CD8-positive, alpha-beta memory T cell (primary cell): ENCODE results near the gene TGFB1I1. TPM values are rescaled to one million over a fixed set of nuclear protein-coding genes. Genes with fewer than 3 reads are reported as not detected.
A peak's percentile ranks its signal among the peaks of the same experiment; 100 is the strongest.
"Not testable (repeated sequence)": the region's sequence is repeated elsewhere in the genome, so short reads cannot be mapped to it uniquely, and the experiment has no call there.

Experiments
- CTCF ChIA-PET: fragments of 350-600 bp; sonication (Branson Sonifier 250); formaldehyde crosslinking; loops from one replicate; lab custom pipeline; 2021; ENCODE audit warnings: antibody characterized with exemption; lab: Charles Lee
- POLR2A ChIA-PET: fragments of 350-600 bp; sonication (Branson Sonifier 250); formaldehyde crosslinking; loops from one replicate; lab custom pipeline; 2021; ENCODE audit warnings: antibody characterized with exemption; lab: Charles Lee
- DNase-seq, 5 donors: peaks; one replicate each; pipeline versions ENCODE4 v3.0.0 to v3.0.0-alpha.2; 2020 to 2022; ENCODE audit warnings: mixed read lengths in 1 of 5
- H3K27ac ChIP-seq: one replicate; pipeline ENCODE4 v1.7.0; 2013; ENCODE audit warnings: low read depth, mild to moderate bottlenecking, low read length, moderate library complexity
- H3K27me3 ChIP-seq: 2 replicates; pipeline ENCODE4 v1.7.0; 2013; ENCODE audit warnings: low read length, mild to moderate bottlenecking; ENCODE audit not compliant: insufficient read depth, poor library complexity, severe bottlenecking
- H3K36me3 ChIP-seq: 2 replicates; pipeline ENCODE4 v1.7.0; 2013; ENCODE audit warnings: mild to moderate bottlenecking, low read length, moderate library complexity; ENCODE audit not compliant: insufficient read depth
- H3K4me1 ChIP-seq: 2 replicates; pipeline ENCODE4 v1.7.0; 2013; ENCODE audit warnings: mild to moderate bottlenecking, low read length, moderate library complexity; ENCODE audit not compliant: insufficient read depth
- H3K4me3 ChIP-seq: 2 replicates; pipeline ENCODE4 v1.7.0; 2013; ENCODE audit warnings: mild to moderate bottlenecking, low read length
- H3K9me3 ChIP-seq: 2 replicates; pipeline ENCODE4 v1.7.0; 2013; ENCODE audit warnings: mild to moderate bottlenecking, low read length
- H3K27ac Mint-ChIP-seq, 8 donors: one replicate each; pipeline ENCODE4 v1.8.0; 2020 to 2021; ENCODE audit warnings: mixed read lengths in 8 of 8, mild to moderate bottlenecking in 6 of 8, inconsistent platforms in 3 of 8, moderate library complexity in 3 of 8
- H3K27me3 Mint-ChIP-seq, 2 donors: one replicate each; pipeline ENCODE4 v1.8.0; 2020 to 2021; ENCODE audit warnings: mixed read lengths in 2 of 2, mild to moderate bottlenecking in 1 of 2, moderate library complexity in 1 of 2
- H3K36me3 Mint-ChIP-seq, 3 donors: one replicate each; pipeline ENCODE4 v1.8.0; 2020 to 2021; ENCODE audit warnings: mixed read lengths in 3 of 3, inconsistent platforms in 1 of 3, mild to moderate bottlenecking in 1 of 3
- H3K4me1 Mint-ChIP-seq, 3 donors: one replicate each; pipeline ENCODE4 v1.8.0; 2020 to 2021; ENCODE audit warnings: mixed read lengths in 3 of 3, inconsistent platforms in 1 of 3, mild to moderate bottlenecking in 1 of 3
- H3K4me3 Mint-ChIP-seq, 7 donors: one replicate each; pipeline ENCODE4 v1.8.0; 2020 to 2021; ENCODE audit warnings: mixed read lengths in 7 of 7, mild to moderate bottlenecking in 6 of 7, moderate library complexity in 4 of 7, inconsistent platforms in 2 of 7
- H3K9me3 Mint-ChIP-seq, 5 donors: one replicate each; pipeline ENCODE4 v1.8.0; 2020 to 2022; ENCODE audit warnings: mixed read lengths in 5 of 5, mild to moderate bottlenecking in 3 of 5, moderate library complexity in 2 of 5, inconsistent platforms in 1 of 5
- polyA plus RNA-seq: library from polyadenylated mRNA; unstranded; fragments of 300-500 nt; fragmentation: Illumina TruSeq; gene quantifications from one replicate; pipeline ENCODE4 v1.2.3, GENCODE V29; 2021
- total RNA-seq, 2 experiments: library from RNA; stranded (reverse); gene quantifications; one replicate each; pipeline ENCODE4 v1.2.3, GENCODE V29; 2021

Gene TGFB1I1
- total and polyA plus RNA-seq, 3 experiments from 2014 or later, result 0.59 to 1.1 TPM; not detected in 1

DNA sequence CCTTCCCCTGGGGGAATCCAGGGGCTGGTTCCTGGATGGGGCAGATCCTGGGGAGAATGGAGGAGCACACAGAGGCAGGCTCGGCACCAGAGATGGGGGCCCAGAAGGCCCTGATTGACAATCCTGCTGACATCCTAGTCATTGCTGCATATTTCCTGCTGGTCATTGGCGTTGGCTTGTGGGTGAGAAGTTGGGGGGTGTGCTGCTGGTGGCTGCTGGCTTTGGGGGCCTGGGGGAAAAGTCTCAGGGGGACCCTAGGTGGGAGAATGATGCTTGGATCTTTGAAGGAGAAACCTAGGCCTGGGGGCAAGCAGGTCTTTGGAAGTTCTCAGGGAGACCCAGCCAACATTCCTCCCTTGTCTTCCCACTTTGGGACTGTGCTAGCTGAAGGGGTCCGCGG lies 11.1 kb downstream of the TGFB1I1 start, which contains the start of gene SLC5A2:
SLC5A2 (plus strand) TSS at position 43 of the 400 bp plus-strand sequence; CDS start at position 57, 14 bp downstream.
- CTCF ChIA-PET, result no interaction called here

DNA sequence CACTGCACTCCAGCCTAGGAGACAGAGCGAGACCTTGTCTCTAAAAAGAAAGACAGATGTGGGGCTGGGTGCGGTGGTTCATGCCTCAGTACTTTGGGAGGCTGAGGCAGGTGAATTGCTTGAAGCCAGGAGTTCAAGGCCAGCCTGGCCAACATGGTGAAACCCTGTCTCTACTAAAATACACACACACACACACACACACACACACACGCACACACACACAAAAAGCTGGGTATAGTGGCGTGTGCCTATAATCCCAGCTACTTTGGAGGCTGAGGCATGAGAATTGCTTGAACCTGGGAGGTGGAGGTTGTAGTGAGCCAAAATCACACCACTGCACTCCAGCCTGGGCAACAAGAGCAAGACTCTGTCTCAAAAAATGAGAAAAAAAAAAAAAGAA lies 12.1 kb downstream of the TGFB1I1 start:
- H3K27me3 ChIP-seq, H3K9me3 ChIP-seq, POLR2A ChIA-PET: not testable (repeated sequence)

More for the DNA sequence above, 11.1 kb downstream of the TGFB1I1 start, which contains the start of gene SLC5A2:
- Histone ChIP-seq H3K27me3 (no peaks in the 10 kb centered on the region), H3K27ac (no peak within 1 kb of the TSS), H3K9me3 (no peaks in the 10 kb centered on the region), H3K36me3 (no peaks in the 10 kb centered on the region), H3K4me1 (peaks cover 14% of the 10 kb centered on the region), H3K4me3 (no peak within 1 kb of the TSS)
- POLR2A ChIA-PET, result no interaction called here
- Mint-ChIP-seq H3K27ac (peak within 1 kb of the TSS in 1 of 8 donors; percentile 12), H3K4me1 (peaks cover 0 to 18% (median 14%) of the 10 kb centered on the region in 3 donors), H3K27me3 (peaks cover 0 to 4% of the 10 kb centered on the region in 2 donors), H3K4me3 (peak within 1 kb of the TSS in 2 of 7 donors; percentile 34 to 66), H3K9me3 (no peaks in the 10 kb centered on the region), H3K36me3 (peaks cover 0 to 2% (median 2%) of the 10 kb centered on the region in 3 donors)
- DNase-seq, result no peak

DNA sequence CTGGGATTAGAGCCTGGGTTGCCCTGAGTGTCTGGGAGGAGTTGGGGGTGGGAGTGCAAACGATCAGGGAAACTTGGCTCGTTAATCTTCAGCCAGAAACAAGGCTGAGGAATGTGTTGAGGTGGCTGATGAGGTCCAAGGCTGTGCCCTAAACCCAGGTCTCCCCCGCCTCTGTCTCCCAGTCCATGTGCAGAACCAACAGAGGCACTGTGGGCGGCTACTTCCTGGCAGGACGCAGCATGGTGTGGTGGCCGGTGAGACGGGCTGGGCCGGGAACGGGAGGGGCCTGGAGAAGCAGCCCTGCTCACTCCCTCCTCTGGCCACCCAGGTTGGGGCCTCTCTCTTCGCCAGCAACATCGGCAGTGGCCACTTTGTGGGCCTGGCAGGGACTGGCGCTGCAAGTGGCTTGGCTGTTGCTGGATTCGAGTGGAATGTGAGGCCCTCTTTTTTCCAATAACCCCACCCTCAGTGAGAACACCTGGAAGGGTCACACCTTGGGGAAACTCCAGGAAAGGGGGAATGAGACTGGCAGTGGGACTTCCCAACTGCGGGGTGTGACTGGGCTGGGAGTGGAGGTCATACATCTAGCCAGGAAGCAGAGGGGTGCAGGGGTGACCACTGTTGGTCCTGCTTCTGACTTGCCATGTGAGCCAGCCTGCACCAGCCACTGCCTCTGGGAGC lies 12.7 kb downstream of the TGFB1I1 start:
- H3K4me3 Mint-ChIP-seq, result peak overlapping the region in 2 of 7 donors; percentile 37 to 50
- H3K4me3 ChIP-seq, result no peak overlapping the region
- H3K4me1 ChIP-seq, result peaks cover 14% of the 10 kb centered on the region
- no peaks in the 10 kb centered on the region for H3K27me3 ChIP-seq
- peaks cover 0 to 2% of the 10 kb centered on the region in 2 donors for H3K27me3 Mint-ChIP-seq
- no peak for DNase-seq
- peaks cover 0 to 2% (median 2%) of the 10 kb centered on the region in 3 donors for H3K36me3 Mint-ChIP-seq
- peaks cover 2 to 17% (median 13%) of the 10 kb centered on the region in 3 donors for H3K4me1 Mint-ChIP-seq
- no peaks in the 10 kb centered on the region for H3K9me3 Mint-ChIP-seq
- no peaks in the 10 kb centered on the region for H3K9me3 ChIP-seq
- H3K27ac ChIP-seq, result no peak overlapping the region
- POLR2A ChIA-PET, result no interaction called here
- CTCF ChIA-PET, result interaction anchor here (0.9 kb wide), 1 partner anchor 24 kb away, joined by 6 read pairs; no protein-coding TSS in a partner anchor
- H3K27ac Mint-ChIP-seq, result no peak overlapping the region
- no peaks in the 10 kb centered on the region for H3K36me3 ChIP-seq

More for the DNA sequence above, 12.1 kb downstream of the TGFB1I1 start:
- peaks cover 0 to 17% (median 13%) of the 10 kb centered on the region in 3 donors for H3K4me1 Mint-ChIP-seq
- H3K4me3 ChIP-seq, H3K4me3 Mint-ChIP-seq, H3K9me3 Mint-ChIP-seq, DNase-seq, H3K27ac Mint-ChIP-seq, CTCF ChIA-PET, H3K36me3 ChIP-seq, H3K36me3 Mint-ChIP-seq, H3K27me3 Mint-ChIP-seq, H3K27ac ChIP-seq: not testable (repeated sequence)
- peaks cover 14% of the 10 kb centered on the region for H3K4me1 ChIP-seq

DNA sequence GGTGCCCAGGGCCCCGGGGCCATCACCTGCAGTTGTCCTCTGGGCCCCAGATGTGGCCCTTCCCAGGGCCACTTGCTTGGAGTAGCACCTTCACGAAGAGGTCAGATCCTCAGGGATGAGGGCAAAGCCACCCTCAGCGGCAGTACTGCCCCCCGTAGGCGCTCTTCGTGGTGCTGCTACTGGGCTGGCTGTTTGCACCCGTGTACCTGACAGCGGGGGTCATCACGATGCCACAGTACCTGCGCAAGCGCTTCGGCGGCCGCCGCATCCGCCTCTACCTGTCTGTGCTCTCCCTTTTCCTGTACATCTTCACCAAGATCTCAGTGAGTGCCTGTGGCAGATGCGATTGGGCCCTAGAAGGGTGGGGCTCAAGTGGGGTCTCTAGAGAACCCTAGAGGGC lies 13.6 kb downstream of the TGFB1I1 start:
- Mint-ChIP-seq H3K36me3 (peaks cover 0 to 3% (median 2%) of the 10 kb centered on the region in 3 donors), H3K27ac (no peak overlapping the region), H3K4me3 (peak overlapping the region in 3 of 7 donors; percentile 53 to 84 (median 76)), H3K27me3 (peaks cover 0 to 2% of the 10 kb centered on the region in 2 donors), H3K4me1 (peaks cover 4 to 17% (median 13%) of the 10 kb centered on the region in 3 donors), H3K9me3 (no peaks in the 10 kb centered on the region)
- Histone ChIP-seq H3K4me3 (no peak overlapping the region), H3K27ac (no peak overlapping the region), H3K9me3 (no peaks in the 10 kb centered on the region), H3K36me3 (no peaks in the 10 kb centered on the region), H3K27me3 (no peaks in the 10 kb centered on the region), H3K4me1 (peaks cover 14% of the 10 kb centered on the region)
- no peak for DNase-seq
- CTCF ChIA-PET, result interaction anchor here (0.9 kb wide), 1 partner anchor 25 kb away, joined by 6 read pairs; no protein-coding TSS in a partner anchor
- POLR2A ChIA-PET, result no interaction called here

DNA sequence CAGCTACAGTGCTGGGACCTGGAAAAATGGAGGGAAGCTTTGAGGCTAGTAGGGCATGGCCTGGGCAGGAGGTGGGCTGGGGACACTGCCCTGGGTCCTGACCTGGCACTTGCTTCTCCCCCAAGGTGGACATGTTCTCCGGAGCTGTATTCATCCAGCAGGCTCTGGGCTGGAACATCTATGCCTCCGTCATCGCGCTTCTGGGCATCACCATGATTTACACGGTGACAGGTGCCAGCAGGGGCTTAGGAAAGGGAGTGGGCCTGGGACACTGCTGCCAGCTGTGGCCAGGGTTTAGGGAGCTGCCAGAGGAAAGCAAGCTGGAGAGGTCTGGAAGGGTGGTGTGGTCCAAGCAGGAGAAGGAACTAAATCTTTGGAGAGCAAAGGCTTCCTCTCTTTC lies 14.1 kb downstream of the TGFB1I1 start:
- POLR2A ChIA-PET, result no interaction called here
- peaks cover 14% of the 10 kb centered on the region for H3K4me1 ChIP-seq
- H3K9me3 ChIP-seq, result no peaks in the 10 kb centered on the region
- CTCF ChIA-PET, result interaction anchor here (2.9 kb wide), 1 partner anchor 26 kb away, joined by 10 read pairs; no protein-coding TSS in a partner anchor
- H3K36me3 Mint-ChIP-seq, result peaks cover 0 to 5% (median 4%) of the 10 kb centered on the region in 3 donors
- peak overlapping the region in 2 of 8 donors; percentile 48 to 85 for H3K27ac Mint-ChIP-seq
- H3K27ac ChIP-seq, result no peak overlapping the region
- no peak for DNase-seq
- no peaks in the 10 kb centered on the region for H3K36me3 ChIP-seq
- peak overlapping the region; percentile 43 to 93 (median 84) for H3K4me3 Mint-ChIP-seq
- no peak overlapping the region for H3K4me3 ChIP-seq
- H3K27me3 ChIP-seq, result no peaks in the 10 kb centered on the region
- H3K4me1 Mint-ChIP-seq, result peaks cover 4 to 17% (median 13%) of the 10 kb centered on the region in 3 donors
- peaks cover 0 to 2% of the 10 kb centered on the region in 2 donors for H3K27me3 Mint-ChIP-seq
- no peaks in the 10 kb centered on the region for H3K9me3 Mint-ChIP-seq

DNA sequence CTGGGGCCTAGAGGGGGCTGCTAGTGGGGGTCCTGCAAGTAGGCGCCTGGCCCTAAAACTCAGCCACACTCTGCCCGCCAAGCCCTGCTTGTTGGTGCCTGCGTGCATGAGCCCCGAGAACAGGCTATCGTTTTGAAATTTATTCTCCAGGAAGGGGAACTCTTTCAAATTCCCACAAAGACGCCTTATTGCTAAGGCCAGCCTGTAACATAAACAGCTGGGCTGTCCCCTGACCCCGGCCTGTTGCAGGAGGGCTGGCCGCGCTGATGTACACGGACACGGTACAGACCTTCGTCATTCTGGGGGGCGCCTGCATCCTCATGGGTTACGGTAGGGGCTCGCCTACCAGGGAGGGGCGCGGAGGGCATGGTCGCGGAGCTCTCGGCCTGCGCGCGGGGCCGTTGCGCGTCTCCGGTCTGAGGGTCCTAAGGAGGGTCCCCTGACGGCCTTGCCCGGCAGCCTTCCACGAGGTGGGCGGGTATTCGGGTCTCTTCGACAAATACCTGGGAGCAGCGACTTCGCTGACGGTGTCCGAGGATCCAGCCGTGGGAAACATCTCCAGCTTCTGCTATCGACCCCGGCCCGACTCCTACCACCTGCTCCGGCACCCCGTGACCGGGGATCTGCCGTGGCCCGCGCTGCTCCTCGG lies 15.2 kb downstream of the TGFB1I1 start:
- H3K27ac ChIP-seq, result peak overlapping the region; percentile 24
- H3K36me3 ChIP-seq, result no peaks in the 10 kb centered on the region
- Mint-ChIP-seq H3K36me3 (peaks cover 0 to 9% (median 4%) of the 10 kb centered on the region in 3 donors), H3K9me3 (no peaks in the 10 kb centered on the region), H3K4me1 (peaks cover 4 to 17% (median 13%) of the 10 kb centered on the region in 3 donors), H3K4me3 (peak overlapping the region; percentile 90 to 93 (median 91)), H3K27ac (peak overlapping the region in 7 of 8 donors; percentile 47 to 95 (median 84)), H3K27me3 (no peaks in the 10 kb centered on the region)
- ChIA-PET POLR2A (interaction anchor here (1.1 to 2.8 kb wide), 4 partner anchors 9 to 28 kb away, joined by 3 to 16 read pairs (median 8); partner anchors contain the start of genes ARMC5 and RUSF1), CTCF (interaction anchor here (0.8 to 2.9 kb wide), 3 partner anchors 9 to 27 kb away, joined by 3 to 10 read pairs (median 5); no protein-coding TSS in a partner anchor)
- no peaks in the 10 kb centered on the region for H3K9me3 ChIP-seq
- no peak for DNase-seq
- H3K27me3 ChIP-seq, result no peaks in the 10 kb centered on the region
- peak overlapping the region; percentile 87 for H3K4me3 ChIP-seq
- peaks cover 14% of the 10 kb centered on the region for H3K4me1 ChIP-seq

DNA sequence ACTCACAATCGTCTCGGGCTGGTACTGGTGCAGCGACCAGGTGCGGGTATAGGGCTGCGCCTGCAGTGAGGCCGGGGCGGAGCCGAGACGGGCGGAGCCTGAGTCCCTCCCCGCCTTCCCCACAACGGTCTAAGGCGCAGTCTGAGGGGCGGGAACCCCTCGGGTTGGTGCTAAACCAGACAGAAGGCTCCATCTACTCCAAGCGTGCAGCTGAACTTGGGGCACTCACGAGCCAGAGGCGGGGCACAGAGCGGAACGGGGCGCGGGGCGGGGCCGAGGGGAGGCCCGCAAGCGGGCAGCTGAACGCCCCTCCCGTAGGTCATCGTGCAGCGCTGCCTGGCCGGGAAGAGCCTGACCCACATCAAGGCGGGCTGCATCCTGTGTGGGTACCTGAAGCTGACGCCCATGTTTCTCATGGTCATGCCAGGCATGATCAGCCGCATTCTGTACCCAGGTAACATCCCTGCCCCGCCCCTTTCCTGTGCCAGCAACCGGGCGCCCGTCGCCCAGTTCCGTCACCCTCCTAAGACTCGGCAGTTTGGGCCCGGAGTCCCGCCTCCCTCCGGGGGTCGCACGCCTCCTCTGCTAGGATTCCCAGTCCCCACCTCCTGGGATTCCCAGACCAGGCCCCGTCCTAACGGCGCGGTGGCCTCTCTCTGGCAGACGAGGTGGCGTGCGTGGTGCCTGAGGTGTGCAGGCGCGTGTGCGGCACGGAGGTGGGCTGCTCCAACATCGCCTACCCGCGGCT lies 15.9 kb downstream of the TGFB1I1 start:
- H3K4me1 ChIP-seq, result peaks cover 14% of the 10 kb centered on the region
- H3K4me3 ChIP-seq, result peak overlapping the region; percentile 87
- DNase-seq, result peak; percentile 70 to 83 (median 78)
- no peaks in the 10 kb centered on the region for H3K27me3 ChIP-seq
- Mint-ChIP-seq H3K27me3 (no peaks in the 10 kb centered on the region), H3K27ac (peak overlapping the region; percentile 64 to 95 (median 84)), H3K9me3 (no peaks in the 10 kb centered on the region), H3K36me3 (peaks cover 0 to 16% (median 5%) of the 10 kb centered on the region in 3 donors), H3K4me3 (peak overlapping the region; percentile 90 to 93 (median 91)), H3K4me1 (peaks cover 4 to 17% (median 13%) of the 10 kb centered on the region in 3 donors)
- CTCF ChIA-PET, result interaction anchor here (0.8 to 2.9 kb wide), 3 partner anchors 9 to 27 kb away, joined by 3 to 10 read pairs (median 5); no protein-coding TSS in a partner anchor
- peak overlapping the region; percentile 24 for H3K27ac ChIP-seq
- POLR2A ChIA-PET, result interaction anchor here (0.6 to 2.8 kb wide), 7 partner anchors 10 to 386 kb away, joined by 3 to 16 read pairs (median 5); partner anchors contain the start of genes ARMC5, RUSF1 and ZNF267
- H3K9me3 ChIP-seq, result no peaks in the 10 kb centered on the region
- H3K36me3 ChIP-seq, result peaks cover 5% of the 10 kb centered on the region
